ENCODE results near the gene TBC1D21. TPM values are rescaled to one million over a fixed set of nuclear protein-coding genes. Genes with fewer than 3 reads are reported as not detected.

Gene TBC1D21
- total and polyA plus RNA-seq, 9 donors = not detected

DNA sequence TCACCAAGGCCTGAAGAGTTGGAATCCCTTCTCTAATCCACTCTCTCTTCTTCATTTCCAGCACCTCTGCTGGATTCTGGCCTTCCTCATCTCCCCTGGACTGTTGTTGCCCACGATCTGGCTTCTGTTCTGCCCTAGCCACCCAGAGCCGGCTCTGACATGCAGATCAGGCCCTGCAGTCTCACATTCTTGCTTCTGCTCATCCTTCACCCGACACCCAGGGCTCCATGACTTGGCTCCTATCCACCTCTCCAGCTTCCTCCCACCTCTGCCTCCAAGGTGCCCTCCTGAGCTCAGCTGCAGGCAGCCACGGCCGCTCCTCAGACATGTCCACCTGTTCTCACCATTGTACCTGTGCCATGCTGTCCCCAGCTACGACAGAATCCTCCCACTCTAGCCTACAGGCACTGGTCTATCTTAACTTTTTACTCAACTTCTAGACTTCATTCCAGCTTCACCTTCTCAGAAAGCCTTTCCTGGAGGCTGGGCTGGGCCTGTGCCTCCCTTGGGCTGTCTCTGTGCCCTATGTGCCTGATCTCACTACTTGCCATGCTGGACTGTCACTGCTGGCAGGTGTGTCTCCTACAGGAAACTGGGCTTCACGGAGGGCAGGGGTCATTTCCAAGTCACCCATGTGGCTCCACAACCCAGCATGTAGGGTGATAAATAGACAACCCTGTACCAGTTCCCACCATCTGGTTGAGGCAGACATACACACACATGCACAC is 16.0 kb upstream of the TBC1D21 start:
- Histone ChIP-seq H3K27ac (ENCODE audit: low read length) (no peak overlapping the region), H3K36me3 (ENCODE audit: control insufficient read depth, insufficient read depth, low read length) (no peaks in the 10 kb centered on the region), H3K27me3 (ENCODE audit: control insufficient read depth, insufficient read depth, low read length) (peaks cover 27% of the 10 kb centered on the region), H3K4me1 (ENCODE audit: control insufficient read depth, insufficient read depth, low read length) (no peaks in the 10 kb centered on the region), H3K4me3 (ENCODE audit: low read length) (no peak overlapping the region), H3K9me3 (replicated peaks; ENCODE audit: control insufficient read depth, low read depth, low read length) (no peaks in the 10 kb centered on the region)
- WGBS (ENCODE audit: insufficient coverage) = 71% methylated on average over 6 of the region's 7 CpGs
- no peak for DNase-seq

DNA sequence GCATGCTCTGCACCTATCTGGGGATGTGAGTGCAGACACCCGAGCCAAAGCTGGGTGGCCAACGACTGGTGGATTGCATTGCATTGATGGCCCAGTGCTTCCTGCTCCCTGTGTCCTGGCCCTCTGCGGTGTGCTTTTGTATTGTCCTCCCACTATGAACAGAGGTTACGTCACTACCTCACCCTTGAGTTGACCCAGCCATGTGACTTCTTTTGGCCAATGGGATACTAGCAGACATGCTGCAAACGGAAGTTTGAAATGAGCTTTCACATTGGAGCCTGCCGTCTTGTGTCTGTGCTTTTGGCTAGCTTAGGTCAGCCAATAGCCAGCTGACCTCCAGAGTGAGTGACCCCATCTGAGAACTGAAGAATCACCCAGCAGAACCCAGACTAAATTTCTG is 15.3 kb upstream of the TBC1D21 start:
- Histone ChIP-seq H3K27ac (ENCODE audit: low read length) (no peak overlapping the region), H3K36me3 (ENCODE audit: control insufficient read depth, insufficient read depth, low read length) (no peaks in the 10 kb centered on the region), H3K27me3 (ENCODE audit: control insufficient read depth, insufficient read depth, low read length) (peaks cover 28% of the 10 kb centered on the region), H3K9me3 (replicated peaks; ENCODE audit: control insufficient read depth, low read depth, low read length) (no peaks in the 10 kb centered on the region), H3K4me1 (ENCODE audit: control insufficient read depth, insufficient read depth, low read length) (no peaks in the 10 kb centered on the region), H3K4me3 (ENCODE audit: low read length) (no peak overlapping the region)
- no peak for DNase-seq
- WGBS (ENCODE audit: insufficient coverage) = 76% methylated on average over 4 of the region's 6 CpGs

DNA sequence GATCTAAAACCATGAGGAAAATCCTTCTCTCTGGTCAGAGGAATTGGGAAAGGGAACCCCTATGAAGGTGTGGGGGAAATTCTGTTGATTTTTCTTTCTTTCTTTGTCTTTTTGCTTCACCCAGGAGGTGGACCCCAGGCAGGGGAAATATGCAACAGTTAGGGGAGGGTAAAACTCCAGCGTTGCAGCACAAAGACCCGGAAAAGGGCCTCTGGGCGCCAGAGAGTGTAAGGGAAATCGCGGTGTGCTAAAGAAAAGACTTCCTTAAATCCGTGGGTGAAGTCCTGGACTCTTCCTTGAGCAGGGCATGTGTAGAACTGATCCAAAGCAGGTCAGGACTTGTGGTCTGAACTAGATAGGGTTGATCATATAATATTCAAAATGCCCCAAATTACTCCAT is 11.1 kb upstream of the TBC1D21 start:
- H3K9me3 ChIP-seq (replicated peaks; ENCODE audit: control insufficient read depth, low read depth, low read length) = no peaks in the 10 kb centered on the region
- no peaks in the 10 kb centered on the region for H3K36me3 ChIP-seq (ENCODE audit: control insufficient read depth, insufficient read depth, low read length)
- no peak for DNase-seq
- no peaks in the 10 kb centered on the region for H3K4me1 ChIP-seq (ENCODE audit: control insufficient read depth, insufficient read depth, low read length)
- WGBS (ENCODE audit: insufficient coverage) = 42% methylated on average over 5 of the region's 6 CpGs
- H3K4me3 ChIP-seq (ENCODE audit: low read length) = no peak overlapping the region
- no peak overlapping the region for H3K27ac ChIP-seq (ENCODE audit: low read length)
- H3K27me3 ChIP-seq (ENCODE audit: control insufficient read depth, insufficient read depth, low read length) = peaks cover 22% of the 10 kb centered on the region

DNA sequence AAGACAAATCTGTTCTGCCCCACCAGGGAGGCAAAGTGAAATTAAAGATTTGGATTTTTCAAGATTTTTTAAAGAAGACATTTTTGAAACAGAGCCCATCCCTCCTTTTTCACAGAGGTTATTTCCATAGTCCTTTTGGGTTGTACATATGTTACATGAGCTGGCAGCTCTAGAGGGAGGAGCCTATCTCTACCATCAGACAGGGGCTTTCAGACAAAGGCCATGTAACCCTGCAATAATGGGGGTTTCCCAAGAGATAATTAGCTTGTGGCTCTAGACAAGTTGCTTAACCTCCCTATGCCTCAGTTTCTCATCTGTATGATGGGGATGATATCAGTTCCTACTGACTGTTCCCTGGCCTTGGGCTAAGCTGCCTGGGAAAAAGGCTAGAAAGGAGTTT is 8.0 kb upstream of the TBC1D21 start:
- H3K4me3 ChIP-seq (ENCODE audit: low read length) = no peak overlapping the region
- H3K27ac ChIP-seq (ENCODE audit: low read length) = no peak overlapping the region
- H3K36me3 ChIP-seq (ENCODE audit: control insufficient read depth, insufficient read depth, low read length) = no peaks in the 10 kb centered on the region
- H3K9me3 ChIP-seq (replicated peaks; ENCODE audit: control insufficient read depth, low read depth, low read length) = no peaks in the 10 kb centered on the region
- no peak for DNase-seq
- H3K4me1 ChIP-seq (ENCODE audit: control insufficient read depth, insufficient read depth, low read length) = no peaks in the 10 kb centered on the region
- H3K27me3 ChIP-seq (ENCODE audit: control insufficient read depth, insufficient read depth, low read length) = peaks cover 27% of the 10 kb centered on the region

DNA sequence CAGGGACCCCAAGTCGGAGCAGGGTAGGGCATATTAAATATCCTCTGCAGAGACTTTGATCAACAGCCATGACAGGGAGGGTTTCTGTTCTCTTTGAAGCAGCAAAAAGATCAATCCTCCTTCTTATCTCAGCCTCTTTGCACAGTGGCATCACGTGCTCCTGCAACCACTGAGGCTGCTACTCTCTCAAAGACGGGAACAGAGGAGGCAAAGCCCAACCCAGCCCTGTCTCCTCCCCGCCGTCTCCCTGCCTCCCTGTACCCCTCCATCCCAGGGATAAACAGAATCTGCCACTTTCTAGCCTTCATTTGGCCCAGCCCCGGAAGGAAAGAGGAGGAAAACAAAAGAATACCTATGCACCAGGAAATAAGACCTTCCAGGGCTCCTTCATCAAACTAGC is 7.5 kb upstream of the TBC1D21 start:
- H3K27ac ChIP-seq (ENCODE audit: low read length) = no peak overlapping the region
- H3K4me1 ChIP-seq (ENCODE audit: control insufficient read depth, insufficient read depth, low read length) = no peaks in the 10 kb centered on the region
- peaks cover 29% of the 10 kb centered on the region for H3K27me3 ChIP-seq (ENCODE audit: control insufficient read depth, insufficient read depth, low read length)
- no peaks in the 10 kb centered on the region for H3K9me3 ChIP-seq (replicated peaks; ENCODE audit: control insufficient read depth, low read depth, low read length)
- H3K4me3 ChIP-seq (ENCODE audit: low read length) = no peak overlapping the region
- no peaks in the 10 kb centered on the region for H3K36me3 ChIP-seq (ENCODE audit: control insufficient read depth, insufficient read depth, low read length)
- 35% methylated on average over 5 of the region's 6 CpGs for WGBS (ENCODE audit: insufficient coverage)
- DNase-seq = no peak

DNA sequence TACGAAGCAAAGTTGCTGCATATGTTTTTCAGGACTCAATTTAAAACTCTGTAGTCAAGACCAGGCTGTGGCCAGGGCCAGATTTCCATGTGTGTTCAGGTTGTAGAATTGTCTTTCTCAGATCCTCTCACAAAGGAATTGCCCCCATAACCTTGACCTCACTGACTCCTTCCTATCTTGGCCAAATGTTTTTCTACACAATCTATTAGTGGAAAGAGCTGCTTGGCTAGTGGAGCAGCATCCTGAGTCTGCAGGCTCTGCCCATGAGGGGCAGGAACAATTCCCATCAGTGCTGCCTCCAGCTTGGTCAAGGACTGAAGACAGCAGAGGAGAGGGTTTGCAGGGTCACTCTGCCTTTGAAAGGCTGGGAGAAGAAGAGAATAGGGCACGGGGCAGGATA is 6.9 kb upstream of the TBC1D21 start:
- Histone ChIP-seq H3K4me1 (ENCODE audit: control insufficient read depth, insufficient read depth, low read length) (no peaks in the 10 kb centered on the region), H3K4me3 (ENCODE audit: low read length) (no peak overlapping the region), H3K36me3 (ENCODE audit: control insufficient read depth, insufficient read depth, low read length) (no peaks in the 10 kb centered on the region), H3K27me3 (ENCODE audit: control insufficient read depth, insufficient read depth, low read length) (peaks cover 35% of the 10 kb centered on the region), H3K27ac (ENCODE audit: low read length) (no peak overlapping the region), H3K9me3 (replicated peaks; ENCODE audit: control insufficient read depth, low read depth, low read length) (no peaks in the 10 kb centered on the region)
- DNase-seq = no peak
- 30% methylated on average over 1 of the region's 2 CpGs for WGBS (ENCODE audit: insufficient coverage)

DNA sequence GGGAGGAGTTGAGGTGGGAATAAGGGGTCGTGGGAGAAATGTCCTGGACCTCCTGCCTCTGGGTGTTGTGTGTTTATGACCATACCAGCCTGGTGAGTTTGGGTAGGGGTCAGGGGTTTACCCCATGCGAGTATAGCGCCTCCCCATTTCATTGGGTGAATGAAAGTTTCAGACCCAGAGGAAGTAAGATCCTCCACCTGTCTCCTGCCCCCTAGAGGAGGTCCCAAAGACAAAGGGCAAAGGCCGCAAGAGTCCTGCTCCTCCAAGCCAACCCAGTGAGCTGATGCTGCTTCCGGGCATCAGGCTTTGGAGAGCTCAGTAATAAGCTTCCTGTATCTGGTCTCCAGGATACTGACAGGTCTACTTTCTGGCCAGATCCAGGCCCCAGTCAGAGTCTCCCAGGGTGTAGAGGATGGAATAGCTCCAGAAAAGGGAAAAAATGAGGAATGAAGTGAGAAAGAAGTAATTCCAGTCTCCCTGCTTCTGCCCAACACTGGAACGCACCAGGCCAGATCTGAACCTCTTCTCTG is 6.4 kb upstream of the TBC1D21 start:
- no peak overlapping the region for H3K4me3 ChIP-seq (ENCODE audit: low read length)
- WGBS (ENCODE audit: insufficient coverage) = 22% methylated on average over 2 of the region's 6 CpGs
- peaks cover 33% of the 10 kb centered on the region for H3K27me3 ChIP-seq (ENCODE audit: control insufficient read depth, insufficient read depth, low read length)
- DNase-seq = no peak
- H3K36me3 ChIP-seq (ENCODE audit: control insufficient read depth, insufficient read depth, low read length) = no peaks in the 10 kb centered on the region
- H3K27ac ChIP-seq (ENCODE audit: low read length) = no peak overlapping the region
- H3K4me1 ChIP-seq (ENCODE audit: control insufficient read depth, insufficient read depth, low read length) = no peaks in the 10 kb centered on the region
- H3K9me3 ChIP-seq (replicated peaks; ENCODE audit: control insufficient read depth, low read depth, low read length) = no peaks in the 10 kb centered on the region

DNA sequence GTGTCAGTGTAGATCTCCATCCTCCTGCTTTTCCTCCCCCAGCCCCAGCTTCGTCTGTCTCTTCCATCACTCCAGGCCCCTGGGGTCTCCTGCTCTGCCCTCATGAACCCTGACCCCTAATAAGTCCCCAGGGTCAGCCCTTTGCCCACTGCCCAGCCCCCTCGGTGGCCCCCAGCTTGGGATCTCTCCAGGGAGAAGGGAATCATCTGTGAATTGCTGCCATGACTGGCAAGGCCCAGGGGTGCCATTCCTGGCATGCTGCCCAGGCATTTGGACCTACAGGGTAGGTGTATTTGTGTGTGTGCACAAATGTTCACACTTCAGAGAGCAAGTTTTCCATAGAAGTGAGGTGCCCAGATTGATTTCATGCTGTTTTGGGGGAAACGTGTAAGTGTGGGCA is 5.9 kb upstream of the TBC1D21 start:
- no peak overlapping the region for H3K27ac ChIP-seq (ENCODE audit: low read length)
- H3K9me3 ChIP-seq (replicated peaks; ENCODE audit: control insufficient read depth, low read depth, low read length) = no peaks in the 10 kb centered on the region
- H3K36me3 ChIP-seq (ENCODE audit: control insufficient read depth, insufficient read depth, low read length) = no peaks in the 10 kb centered on the region
- peaks cover 29% of the 10 kb centered on the region for H3K27me3 ChIP-seq (ENCODE audit: control insufficient read depth, insufficient read depth, low read length)
- DNase-seq = no peak
- 48% methylated on average over 3 of the region's 3 CpGs for WGBS (ENCODE audit: insufficient coverage)
- no peaks in the 10 kb centered on the region for H3K4me1 ChIP-seq (ENCODE audit: control insufficient read depth, insufficient read depth, low read length)
- no peak overlapping the region for H3K4me3 ChIP-seq (ENCODE audit: low read length)

DNA sequence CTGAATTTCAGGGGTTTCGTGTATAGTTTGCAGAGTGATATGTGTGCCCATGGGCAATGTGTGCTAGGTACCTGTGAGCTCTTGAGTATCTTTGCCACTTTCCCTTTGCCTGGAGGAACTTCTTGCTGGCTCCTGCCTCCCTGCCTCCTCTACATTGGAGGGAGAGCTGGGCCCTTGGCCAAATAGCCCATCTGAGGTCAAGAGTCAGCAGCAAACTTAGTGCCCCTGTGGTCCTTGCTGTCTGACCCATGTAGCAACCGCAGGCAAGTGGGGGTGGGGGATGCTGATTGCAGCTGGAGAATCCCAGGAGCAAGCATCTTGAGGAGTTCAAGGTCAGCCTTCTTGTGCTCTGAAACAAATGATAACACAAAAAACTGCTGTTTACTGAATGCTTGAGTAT is 5.4 kb upstream of the TBC1D21 start:
- H3K4me1 ChIP-seq (ENCODE audit: control insufficient read depth, insufficient read depth, low read length) = no peaks in the 10 kb centered on the region
- no peak overlapping the region for H3K4me3 ChIP-seq (ENCODE audit: low read length)
- H3K27me3 ChIP-seq (ENCODE audit: control insufficient read depth, insufficient read depth, low read length) = peaks cover 29% of the 10 kb centered on the region
- DNase-seq = no peak
- WGBS (ENCODE audit: insufficient coverage) = 64% methylated on average over 2 of the region's 2 CpGs
- H3K36me3 ChIP-seq (ENCODE audit: control insufficient read depth, insufficient read depth, low read length) = no peaks in the 10 kb centered on the region
- H3K9me3 ChIP-seq (replicated peaks; ENCODE audit: control insufficient read depth, low read depth, low read length) = no peaks in the 10 kb centered on the region
- H3K27ac ChIP-seq (ENCODE audit: low read length) = no peak overlapping the region

DNA sequence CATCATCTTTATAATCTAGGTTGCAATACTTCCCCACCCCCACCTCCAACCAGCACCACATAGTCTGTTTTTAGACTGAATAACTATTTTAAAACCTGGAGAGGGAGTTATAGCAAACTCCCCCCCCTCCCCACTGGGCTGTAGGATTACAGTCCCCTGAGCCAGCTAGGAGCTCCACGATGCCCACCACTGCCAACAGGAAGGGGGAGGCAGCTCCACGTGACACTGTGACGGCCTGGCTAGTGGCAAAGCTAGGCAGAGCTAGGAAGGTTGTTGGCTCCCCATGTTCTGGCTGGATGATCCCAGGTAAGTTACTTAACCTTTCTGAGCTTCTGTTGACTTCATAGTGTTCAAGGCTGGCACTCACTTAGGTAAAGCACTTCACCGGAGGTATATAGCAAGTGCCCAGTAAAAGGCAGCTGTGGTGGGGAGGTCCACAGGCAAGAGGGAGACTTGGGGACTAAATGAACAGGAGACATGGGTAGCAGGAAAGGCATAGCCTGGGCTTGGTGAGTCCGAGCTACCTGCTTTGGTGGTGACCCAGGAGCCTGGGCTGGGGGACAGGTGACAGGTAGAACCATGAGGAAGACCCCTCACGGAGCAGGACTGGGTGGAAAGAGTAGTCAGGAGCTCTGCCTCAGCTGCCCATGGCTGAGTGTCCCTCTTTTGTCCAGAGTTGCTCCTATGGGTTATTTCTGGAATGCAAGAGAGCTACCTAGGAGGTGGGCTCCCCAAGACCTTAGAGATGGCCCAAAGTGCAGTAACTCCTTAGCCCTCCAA is 4.0 kb upstream of the TBC1D21 start:
- Histone ChIP-seq H3K27ac (ENCODE audit: low read length) (no peak overlapping the region), H3K9me3 (replicated peaks; ENCODE audit: control insufficient read depth, low read depth, low read length) (no peaks in the 10 kb centered on the region), H3K27me3 (ENCODE audit: control insufficient read depth, insufficient read depth, low read length) (peaks cover 32% of the 10 kb centered on the region), H3K4me1 (ENCODE audit: control insufficient read depth, insufficient read depth, low read length) (no peaks in the 10 kb centered on the region), H3K36me3 (ENCODE audit: control insufficient read depth, insufficient read depth, low read length) (no peaks in the 10 kb centered on the region), H3K4me3 (ENCODE audit: low read length) (no peak overlapping the region)
- no peak for DNase-seq
- 77% methylated on average over 3 of the region's 6 CpGs for WGBS (ENCODE audit: insufficient coverage)
